Urothelium cell line (cell line): ENCODE results near the gene MRPL55.
"Not testable (repeated sequence)": the region's sequence is repeated elsewhere in the genome, so short reads cannot be mapped to it uniquely, and the experiment has no call there.

ENCODE experiments used
- DNase-seq: peaks from one replicate; pipeline ENCODE4 v3.0.0; 2011; ENCODE audit warnings: low spot score, mixed read lengths
- FAIRE-seq: peaks from 2 replicates; lab custom pipeline; 2011; peaks lifted over from hg19 to GRCh38; lab: Jason Lieb, UNC

Gene MRPL55

GRCh38 chr1:228125185-228125584, 16.1 kb upstream of the MRPL55 start:
- DNase-seq: no peak
- FAIRE-seq: no peak

DNA sequence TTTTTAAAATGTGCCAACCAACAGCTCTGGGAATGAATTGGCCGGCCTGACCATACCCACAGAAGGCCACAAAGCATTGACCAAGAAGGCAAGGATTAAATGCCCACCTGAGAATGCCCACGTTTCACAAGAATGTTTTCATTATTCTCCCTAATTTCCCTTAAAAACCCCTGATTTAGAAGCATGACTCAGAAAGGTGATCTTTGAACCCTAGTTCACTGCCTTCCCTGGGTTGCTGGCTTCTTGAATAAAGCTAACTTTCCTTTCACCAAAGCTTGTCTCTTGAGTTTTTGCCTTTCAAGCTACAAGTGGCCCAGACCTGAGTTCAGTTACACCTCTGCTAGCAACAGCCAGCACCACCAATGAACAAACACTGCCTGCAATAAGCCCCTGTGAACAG, 14.4 kb upstream of the MRPL55 start:
- DNase-seq (no peak), FAIRE-seq (no peak)

DNA sequence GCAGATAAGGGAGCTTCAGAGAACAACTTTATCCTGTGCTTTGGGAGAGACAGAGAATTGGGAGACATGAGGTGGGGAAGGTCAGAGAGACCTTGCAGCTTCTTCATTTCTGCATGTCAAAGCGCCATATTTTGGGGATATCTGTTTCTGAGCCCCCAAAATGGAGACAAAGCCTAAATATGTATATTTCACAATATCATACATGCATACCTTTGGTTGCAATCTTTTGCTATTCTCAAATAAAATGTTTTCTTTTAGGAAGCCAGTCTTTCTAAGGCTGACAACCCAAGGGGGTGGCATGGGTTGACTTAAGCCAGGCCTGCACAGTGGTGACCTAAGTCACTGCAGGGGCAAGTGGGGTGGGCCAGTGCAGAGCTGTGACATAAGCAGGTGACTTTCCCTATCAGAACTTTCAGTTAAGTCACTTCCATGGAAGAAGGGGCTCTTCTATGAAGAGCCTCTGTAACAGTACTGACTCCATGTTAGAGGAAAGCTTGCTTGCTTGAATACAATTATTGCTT, 13.9 kb upstream of the MRPL55 start:
- DNase-seq (no peak), FAIRE-seq (no peak)

- FAIRE-seq (no peak), DNase-seq (no peak)
Measured at GRCh38 chr1:228120857-228121489, 11.9 kb upstream of the MRPL55 start.

- no peak for DNase-seq
- no peak for FAIRE-seq
Measured at GRCh38 chr1:228120351-228120750, 11.3 kb upstream of the MRPL55 start.

- FAIRE-seq (no peak), DNase-seq (no peak)
Measured at GRCh38 chr1:228118040-228118439, 8.9 kb upstream of the MRPL55 start.

- no peak for FAIRE-seq
- no peak for DNase-seq
Measured at GRCh38 chr1:228117335-228117734, 8.2 kb upstream of the MRPL55 start.

GRCh38 chr1:228114827-228115226, 5.7 kb upstream of the MRPL55 start:
- FAIRE-seq: no peak
- DNase-seq: no peak

DNA sequence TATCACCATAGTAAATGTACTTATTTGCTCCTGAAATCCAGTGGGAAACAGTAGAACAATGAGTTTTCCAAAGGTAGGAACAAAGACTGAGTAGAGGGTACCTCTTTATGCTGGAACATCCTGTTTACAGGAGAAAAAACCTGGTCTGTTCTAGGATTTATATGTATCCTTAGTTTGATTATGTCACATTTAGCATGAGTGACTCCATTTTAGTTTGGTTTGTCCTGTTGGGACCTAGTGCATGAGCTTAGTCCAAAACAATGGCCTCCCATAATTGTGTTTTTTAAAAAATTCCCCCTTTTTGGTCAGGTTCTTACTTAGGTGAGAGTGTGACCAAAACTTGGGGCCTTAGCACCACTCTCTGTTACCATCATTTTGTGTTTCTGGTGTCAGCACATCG, 3.5 kb upstream of the MRPL55 start:
- no peak for FAIRE-seq
- DNase-seq: no peak

GRCh38 chr1:228112167-228112566, 3.1 kb upstream of the MRPL55 start:
- FAIRE-seq (no peak), DNase-seq (no peak)

- FAIRE-seq, DNase-seq: not testable (repeated sequence)
Measured at GRCh38 chr1:228111315-228111714, 2.2 kb upstream of the MRPL55 start.

DNA sequence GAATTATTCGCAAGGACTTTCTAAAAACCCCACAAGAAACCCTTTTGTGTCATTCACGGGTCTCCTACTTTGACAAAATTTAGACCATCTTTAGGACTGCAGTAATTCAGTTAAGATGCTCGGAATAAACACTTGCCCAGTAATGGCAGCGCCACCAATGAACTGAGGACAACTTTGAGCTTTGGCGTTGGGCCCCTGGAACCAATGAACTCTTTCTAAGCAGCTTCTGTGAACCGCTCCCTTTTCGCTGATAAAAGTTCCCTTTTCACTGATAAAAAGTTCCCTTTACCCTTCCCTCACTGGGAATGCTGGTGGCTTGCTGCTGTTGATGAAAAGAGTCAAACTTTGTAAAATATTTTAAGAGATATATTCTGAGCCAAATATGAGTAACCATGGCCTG, 1.5 kb upstream of the MRPL55 start:
- no peak for FAIRE-seq
- DNase-seq: no peak

DNA sequence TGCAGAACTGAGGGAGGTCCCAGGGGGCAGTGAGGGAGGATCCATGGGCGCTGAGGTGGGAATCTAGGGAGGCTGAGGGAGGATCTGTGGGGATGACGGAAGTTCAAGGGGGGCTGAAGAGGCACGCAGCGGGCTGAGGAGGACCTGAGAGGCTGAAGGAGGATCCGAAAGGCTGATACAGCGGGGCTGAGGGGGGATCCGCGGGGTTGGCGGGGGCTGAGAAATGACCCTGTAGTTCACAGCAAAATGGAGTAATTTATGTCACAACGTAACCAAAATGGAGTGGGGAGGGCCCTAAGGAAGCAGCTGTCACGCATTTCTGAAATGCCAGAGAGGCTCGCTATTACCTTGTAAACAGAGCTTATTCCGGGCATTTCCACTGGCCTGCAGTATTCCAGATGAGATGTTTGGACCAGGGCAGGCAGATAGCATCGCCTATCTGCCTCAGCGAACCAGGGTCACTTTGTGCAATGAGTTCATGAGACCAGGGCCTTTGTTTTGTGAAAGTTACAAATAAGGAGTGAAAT, 926 bp upstream of the MRPL55 start:
- peak; percentile 21 for DNase-seq
- FAIRE-seq: no peak

DNA sequence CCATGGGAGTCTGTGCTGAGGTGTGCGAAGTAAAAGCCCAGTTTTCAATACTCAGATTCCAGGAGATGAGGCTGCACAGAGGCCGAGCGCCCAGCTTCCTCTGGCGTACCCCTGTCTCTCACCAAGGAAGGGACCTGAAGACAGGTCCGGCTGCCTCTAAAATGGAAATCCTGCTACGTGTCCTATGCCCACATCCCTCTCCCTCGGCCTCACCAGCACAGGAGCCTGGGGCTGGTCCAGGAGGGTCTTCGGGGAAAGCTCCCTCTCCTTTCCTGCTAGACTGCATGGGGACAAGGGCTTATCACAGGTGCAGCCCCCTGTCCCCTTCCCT, 392 bp downstream of the MRPL55 start:
- DNase-seq (no peak), FAIRE-seq (no peak)

DNA sequence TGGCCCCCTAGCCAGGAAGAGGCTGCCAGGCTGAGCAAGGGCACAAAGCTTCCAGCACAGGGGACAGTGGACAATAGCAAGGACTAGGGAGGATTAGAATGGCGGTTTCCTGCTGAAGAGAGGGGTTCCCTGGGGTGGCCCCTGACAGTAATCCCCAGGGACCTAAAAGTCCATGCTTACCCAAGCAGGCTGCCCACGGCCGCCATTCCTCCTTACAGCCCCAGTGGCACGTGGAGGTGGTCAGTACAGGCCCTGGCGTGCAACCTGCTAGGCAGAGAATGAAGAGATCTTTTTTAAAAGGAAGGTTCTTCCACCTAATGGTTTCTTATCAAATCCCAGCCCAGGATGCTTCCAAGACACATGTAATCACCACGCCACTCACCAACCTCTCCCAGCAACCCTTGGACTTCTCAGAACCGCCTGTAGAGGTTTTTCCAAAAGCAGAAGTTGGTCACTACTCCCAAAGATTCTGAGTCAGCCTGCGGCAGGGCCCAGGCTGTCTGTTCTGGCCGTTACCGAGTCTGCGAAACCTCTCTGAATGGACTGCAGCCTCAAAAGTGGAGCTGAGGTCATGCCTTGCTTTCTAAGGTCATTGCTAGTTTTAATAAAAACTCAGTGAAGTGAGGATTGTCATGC, 926 bp downstream of the MRPL55 start:
- DNase-seq (no peak), FAIRE-seq (no peak)

DNA sequence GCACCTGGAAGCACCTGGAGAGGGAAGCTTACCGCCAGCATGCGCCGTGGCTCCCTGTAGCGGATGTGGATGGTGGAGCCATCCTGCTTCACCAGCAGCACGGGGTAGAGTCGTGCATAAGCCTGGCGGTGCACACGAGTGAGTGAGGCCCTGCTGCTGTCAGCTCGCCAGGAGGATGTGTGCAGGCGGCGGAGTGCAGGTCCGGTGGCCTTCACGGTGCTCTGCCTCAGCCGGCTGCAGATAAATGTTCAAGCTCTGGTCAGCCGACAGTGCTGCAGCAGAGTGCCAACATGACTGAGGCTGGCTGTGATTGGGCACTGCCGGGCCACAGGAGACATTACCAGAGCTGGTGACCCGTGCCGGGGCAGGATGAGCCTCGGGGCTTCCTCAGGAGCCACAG, 1.5 kb downstream of the MRPL55 start:
- DNase-seq (no peak), FAIRE-seq (no peak)

DNA sequence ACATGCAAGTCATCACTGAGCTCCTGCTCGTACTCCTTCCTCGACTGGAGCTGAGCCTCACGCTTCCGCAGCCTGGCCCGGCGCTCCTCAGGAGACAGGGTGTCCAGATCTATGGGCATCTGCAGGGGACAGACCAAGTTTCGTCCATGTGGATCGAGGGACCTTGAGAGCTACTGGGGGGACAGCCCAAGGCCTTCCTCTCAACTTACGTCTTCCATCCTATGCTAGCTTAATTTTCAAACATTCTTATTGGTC, 2.4 kb downstream of the MRPL55 start:
- FAIRE-seq: no peak
- no peak for DNase-seq

GRCh38 chr1:228105996-228106799, 2.9 kb downstream of the MRPL55 start:
- no peak for DNase-seq
- FAIRE-seq: no peak

DNA sequence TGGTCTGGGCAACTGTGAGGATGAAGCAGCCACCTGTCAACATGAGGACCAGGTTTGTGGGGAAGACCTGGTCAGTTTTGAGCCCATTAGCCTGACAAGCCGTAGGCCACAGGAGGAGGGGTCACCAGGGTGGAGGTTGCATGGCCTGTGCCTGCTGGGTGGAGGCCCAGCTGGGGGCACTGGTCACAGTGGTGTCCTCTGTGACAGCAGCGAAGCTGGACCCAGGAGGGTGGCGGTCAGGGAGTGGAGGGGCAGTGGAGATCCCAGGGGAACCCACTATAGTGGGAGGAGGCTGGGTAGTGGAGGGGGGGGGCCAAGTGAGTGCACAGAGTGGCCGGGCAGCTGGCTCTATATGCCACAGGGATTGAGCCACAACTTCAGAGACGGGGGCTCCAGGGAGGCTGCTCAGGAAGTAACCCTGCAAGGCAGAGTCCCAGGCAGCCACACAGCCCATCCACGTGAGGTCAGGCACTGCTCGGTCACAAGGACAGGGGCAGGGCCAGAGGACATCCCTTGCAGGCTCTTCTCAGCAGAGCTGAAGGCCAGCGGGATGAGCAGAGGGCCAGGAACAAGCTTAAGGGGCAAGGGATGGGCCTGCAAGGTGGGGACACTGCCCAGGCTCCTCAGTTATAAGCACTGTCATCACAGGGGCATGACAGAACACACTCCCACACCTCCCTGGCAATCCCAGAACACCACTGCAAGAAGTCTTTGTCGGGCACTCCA, 3.7 kb downstream of the MRPL55 start:
- DNase-seq: no peak
- no peak for FAIRE-seq

DNA sequence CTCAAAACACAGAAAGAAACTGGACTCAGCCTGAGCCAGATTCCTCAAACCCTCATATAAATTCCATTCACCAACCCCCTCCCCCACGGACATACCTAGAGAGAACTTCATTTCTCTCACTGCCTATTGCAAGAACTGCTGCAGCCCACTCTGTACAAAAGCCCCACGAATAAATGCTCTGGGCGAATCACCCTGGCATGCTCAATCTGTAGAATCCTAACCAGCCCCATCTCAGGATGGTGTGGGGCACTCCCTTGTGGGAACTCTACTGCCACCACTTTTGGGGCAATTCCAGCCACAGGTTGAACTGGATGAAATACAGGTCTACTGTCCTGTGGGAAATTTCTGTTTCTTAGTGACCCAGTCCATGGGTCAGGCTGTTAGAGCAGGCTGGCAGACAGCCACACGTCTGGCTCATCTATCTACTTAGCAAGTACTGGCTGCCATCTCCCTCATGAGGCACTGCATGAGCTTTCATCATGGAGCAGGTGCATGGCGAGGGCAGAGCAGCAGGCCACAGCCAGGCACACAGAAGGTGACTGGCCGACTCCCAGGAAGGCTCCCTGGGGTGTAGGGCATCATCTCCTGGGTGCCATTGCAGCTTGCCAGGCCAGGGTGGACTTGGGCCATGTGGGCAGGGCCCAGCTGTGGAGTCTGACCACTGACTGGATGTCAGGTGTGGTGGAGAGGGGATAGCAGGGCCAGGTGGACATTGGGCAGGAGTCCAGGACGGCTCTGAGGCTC, 4.4 kb downstream of the MRPL55 start:
- FAIRE-seq: no peak
- no peak for DNase-seq
